Measurements from ENCODE around the gene SOX21. TPM values are rescaled to one million over a fixed set of nuclear protein-coding genes. Genes with fewer than 3 reads are reported as not detected.

The SOX21 gene
- total RNA-seq, 1 experiment from 2014 or later: not detected

DNA sequence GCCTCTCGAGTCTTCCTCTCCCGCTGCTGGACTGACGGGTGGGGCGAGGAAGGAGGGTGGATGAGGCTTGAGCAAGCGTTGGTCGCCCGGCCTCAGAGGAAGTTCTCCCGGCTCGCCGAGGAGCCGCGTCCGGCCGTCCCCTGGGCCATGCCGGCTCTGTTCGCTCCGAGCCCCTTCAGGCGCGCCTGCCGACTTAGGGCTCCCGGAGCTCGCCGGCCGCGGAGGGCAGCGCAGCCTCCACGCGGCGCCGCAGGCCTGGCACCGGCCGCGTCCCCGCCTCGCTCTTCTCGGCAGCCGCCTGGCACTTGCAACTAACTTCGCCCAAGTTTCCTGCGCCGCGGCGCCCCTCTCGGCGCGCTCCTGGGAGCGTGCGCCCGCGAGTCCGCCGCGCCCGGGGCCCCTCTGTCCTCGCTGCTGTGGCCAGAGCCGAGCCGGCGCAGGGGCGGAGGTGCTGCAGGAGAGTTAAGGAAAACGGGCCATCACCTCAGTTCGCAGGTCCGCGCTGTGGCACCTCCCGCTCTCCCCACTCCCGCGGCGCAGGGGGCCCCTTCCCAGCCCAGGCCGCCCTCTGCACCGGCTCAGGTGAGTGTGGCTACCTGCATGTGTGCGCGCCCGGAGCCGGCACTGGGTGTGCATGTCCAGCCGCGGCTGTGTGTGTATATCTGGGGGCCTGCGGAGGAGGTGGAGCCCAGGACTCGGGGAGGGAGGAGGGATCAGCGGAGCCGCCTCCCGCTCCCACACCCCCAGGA, 641 bp upstream of the SOX21 start:
- no peak for DNase-seq (ENCODE audit: low read depth, low spot score)
- no peak for TF ChIP-seq TCF7L2 (IDR thresholded peaks at IDR 0.05; ENCODE audit: borderline replicate concordance, extremely low read depth, insufficient read depth, insufficient read length)
- no peak for TF ChIP-seq POLR2AphosphoS5 (IDR thresholded peaks at IDR 0.05; ENCODE audit: low read depth, low read length)
- TF ChIP-seq EZH2 (IDR thresholded peaks at IDR 0.05): no peak
- no peak for TF ChIP-seq CBX3 (IDR thresholded peaks at IDR 0.05; ENCODE audit: low read depth)
- TF ChIP-seq, protein P1, sequence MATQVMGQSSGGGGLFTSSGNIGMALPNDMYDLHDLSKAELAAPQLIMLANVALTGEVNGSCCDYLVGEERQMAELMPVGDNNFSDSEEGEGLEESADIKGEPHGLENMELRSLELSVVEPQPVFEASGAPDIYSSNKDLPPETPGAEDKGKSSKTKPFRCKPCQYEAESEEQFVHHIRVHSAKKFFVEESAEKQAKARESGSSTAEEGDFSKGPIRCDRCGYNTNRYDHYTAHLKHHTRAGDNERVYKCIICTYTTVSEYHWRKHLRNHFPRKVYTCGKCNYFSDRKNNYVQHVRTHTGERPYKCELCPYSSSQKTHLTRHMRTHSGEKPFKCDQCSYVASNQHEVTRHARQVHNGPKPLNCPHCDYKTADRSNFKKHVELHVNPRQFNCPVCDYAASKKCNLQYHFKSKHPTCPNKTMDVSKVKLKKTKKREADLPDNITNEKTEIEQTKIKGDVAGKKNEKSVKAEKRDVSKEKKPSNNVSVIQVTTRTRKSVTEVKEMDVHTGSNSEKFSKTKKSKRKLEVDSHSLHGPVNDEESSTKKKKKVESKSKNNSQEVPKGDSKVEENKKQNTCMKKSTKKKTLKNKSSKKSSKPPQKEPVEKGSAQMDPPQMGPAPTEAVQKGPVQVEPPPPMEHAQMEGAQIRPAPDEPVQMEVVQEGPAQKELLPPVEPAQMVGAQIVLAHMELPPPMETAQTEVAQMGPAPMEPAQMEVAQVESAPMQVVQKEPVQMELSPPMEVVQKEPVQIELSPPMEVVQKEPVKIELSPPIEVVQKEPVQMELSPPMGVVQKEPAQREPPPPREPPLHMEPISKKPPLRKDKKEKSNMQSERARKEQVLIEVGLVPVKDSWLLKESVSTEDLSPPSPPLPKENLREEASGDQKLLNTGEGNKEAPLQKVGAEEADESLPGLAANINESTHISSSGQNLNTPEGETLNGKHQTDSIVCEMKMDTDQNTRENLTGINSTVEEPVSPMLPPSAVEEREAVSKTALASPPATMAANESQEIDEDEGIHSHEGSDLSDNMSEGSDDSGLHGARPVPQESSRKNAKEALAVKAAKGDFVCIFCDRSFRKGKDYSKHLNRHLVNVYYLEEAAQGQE (IDR thresholded peaks at IDR 0.05; ENCODE audit: low read depth): no peak
- TF ChIP-seq, protein P2, sequence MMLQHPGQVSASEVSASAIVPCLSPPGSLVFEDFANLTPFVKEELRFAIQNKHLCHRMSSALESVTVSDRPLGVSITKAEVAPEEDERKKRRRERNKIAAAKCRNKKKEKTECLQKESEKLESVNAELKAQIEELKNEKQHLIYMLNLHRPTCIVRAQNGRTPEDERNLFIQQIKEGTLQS (IDR thresholded peaks at IDR 0.05): no peak
- no peak for TF ChIP-seq RAD21 (IDR thresholded peaks at IDR 0.05; ENCODE audit: low read depth)
- TF ChIP-seq EGR1 (IDR thresholded peaks at IDR 0.05; ENCODE audit: low read depth): no peak
- TF ChIP-seq ZFX (IDR thresholded peaks at IDR 0.05): no peak
- TF ChIP-seq EZH2phosphoT487 (IDR thresholded peaks at IDR 0.05; ENCODE audit: borderline replicate concordance): no peak
- no peak for TF ChIP-seq YY1 (IDR thresholded peaks at IDR 0.05; ENCODE audit: extremely low read depth, insufficient replicate concordance, low read depth, low read length)
- TF ChIP-seq CEBPB (IDR thresholded peaks at IDR 0.05; ENCODE audit: low read depth): no peak
- TF ChIP-seq, protein P3, sequence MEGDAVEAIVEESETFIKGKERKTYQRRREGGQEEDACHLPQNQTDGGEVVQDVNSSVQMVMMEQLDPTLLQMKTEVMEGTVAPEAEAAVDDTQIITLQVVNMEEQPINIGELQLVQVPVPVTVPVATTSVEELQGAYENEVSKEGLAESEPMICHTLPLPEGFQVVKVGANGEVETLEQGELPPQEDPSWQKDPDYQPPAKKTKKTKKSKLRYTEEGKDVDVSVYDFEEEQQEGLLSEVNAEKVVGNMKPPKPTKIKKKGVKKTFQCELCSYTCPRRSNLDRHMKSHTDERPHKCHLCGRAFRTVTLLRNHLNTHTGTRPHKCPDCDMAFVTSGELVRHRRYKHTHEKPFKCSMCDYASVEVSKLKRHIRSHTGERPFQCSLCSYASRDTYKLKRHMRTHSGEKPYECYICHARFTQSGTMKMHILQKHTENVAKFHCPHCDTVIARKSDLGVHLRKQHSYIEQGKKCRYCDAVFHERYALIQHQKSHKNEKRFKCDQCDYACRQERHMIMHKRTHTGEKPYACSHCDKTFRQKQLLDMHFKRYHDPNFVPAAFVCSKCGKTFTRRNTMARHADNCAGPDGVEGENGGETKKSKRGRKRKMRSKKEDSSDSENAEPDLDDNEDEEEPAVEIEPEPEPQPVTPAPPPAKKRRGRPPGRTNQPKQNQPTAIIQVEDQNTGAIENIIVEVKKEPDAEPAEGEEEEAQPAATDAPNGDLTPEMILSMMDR (IDR thresholded peaks at IDR 0.05 in 2 of 3, conservative IDR thresholded peaks at IDR 0.05 in 1 of 3; ENCODE audit: borderline replicate concordance in 1 of 3, insufficient read depth in 1 of 3, low read depth in 2 of 3, low read length in 2 of 3): no peak
- TF ChIP-seq, protein P4, sequence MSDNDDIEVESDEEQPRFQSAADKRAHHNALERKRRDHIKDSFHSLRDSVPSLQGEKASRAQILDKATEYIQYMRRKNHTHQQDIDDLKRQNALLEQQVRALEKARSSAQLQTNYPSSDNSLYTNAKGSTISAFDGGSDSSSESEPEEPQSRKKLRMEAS (IDR thresholded peaks at IDR 0.05): no peak
- TF ChIP-seq, protein P5, sequence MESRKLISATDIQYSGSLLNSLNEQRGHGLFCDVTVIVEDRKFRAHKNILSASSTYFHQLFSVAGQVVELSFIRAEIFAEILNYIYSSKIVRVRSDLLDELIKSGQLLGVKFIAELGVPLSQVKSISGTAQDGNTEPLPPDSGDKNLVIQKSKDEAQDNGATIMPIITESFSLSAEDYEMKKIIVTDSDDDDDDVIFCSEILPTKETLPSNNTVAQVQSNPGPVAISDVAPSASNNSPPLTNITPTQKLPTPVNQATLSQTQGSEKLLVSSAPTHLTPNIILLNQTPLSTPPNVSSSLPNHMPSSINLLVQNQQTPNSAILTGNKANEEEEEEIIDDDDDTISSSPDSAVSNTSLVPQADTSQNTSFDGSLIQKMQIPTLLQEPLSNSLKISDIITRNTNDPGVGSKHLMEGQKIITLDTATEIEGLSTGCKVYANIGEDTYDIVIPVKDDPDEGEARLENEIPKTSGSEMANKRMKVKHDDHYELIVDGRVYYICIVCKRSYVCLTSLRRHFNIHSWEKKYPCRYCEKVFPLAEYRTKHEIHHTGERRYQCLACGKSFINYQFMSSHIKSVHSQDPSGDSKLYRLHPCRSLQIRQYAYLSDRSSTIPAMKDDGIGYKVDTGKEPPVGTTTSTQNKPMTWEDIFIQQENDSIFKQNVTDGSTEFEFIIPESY (IDR thresholded peaks at IDR 0.05; ENCODE audit: extremely low read depth, insufficient replicate concordance, low read length): no peak
- no peak for TF ChIP-seq ELF1 (IDR thresholded peaks at IDR 0.05; ENCODE audit: borderline replicate concordance, low read depth)
- no peak for TF ChIP-seq FOSL1 (IDR thresholded peaks at IDR 0.05; ENCODE audit: low read depth)
- TF ChIP-seq SIN3A (IDR thresholded peaks at IDR 0.05; ENCODE audit: low read depth): no peak
- TF ChIP-seq SP1 (IDR thresholded peaks at IDR 0.05; ENCODE audit: low read depth): no peak
- TF ChIP-seq SRF (IDR thresholded peaks at IDR 0.05; ENCODE audit: low read depth): no peak
- Histone ChIP-seq H3K9ac (ENCODE audit: low read length) (no peak overlapping the region), H3K27me3 (ENCODE audit: insufficient read depth, low read length) (peaks cover 14% of the 10 kb centered on the region), H2AFZ (ENCODE audit: low read depth, low read length, poor library complexity, severe bottlenecking) (no peak overlapping the region), H4K20me1 (ENCODE audit: insufficient read depth) (no peaks in the 10 kb centered on the region), H3K4me1 (ENCODE audit: control insufficient read depth in 1 of 2, insufficient read depth in 2 of 2, low read length in 2 of 2) (no peaks in the 10 kb centered on the region), H3K36me3 (ENCODE audit: control insufficient read depth in 1 of 2, insufficient read depth in 2 of 2, low read length in 2 of 2) (no peaks in the 10 kb centered on the region), H3K9me3 (ENCODE audit: control insufficient read depth in 1 of 2, insufficient read depth in 1 of 2, low read depth in 1 of 2, low read length in 2 of 2) (no peaks in the 10 kb centered on the region), H3K4me3 (replicated peaks in 1 of 2; ENCODE audit: low read depth in 1 of 2, low read length in 2 of 2) (no peak overlapping the region), H3K79me2 (ENCODE audit: insufficient read depth, low read length) (no peaks in the 10 kb centered on the region), H3K9me2 (ENCODE audit: insufficient read depth) (no peaks in the 10 kb centered on the region), H3K27ac (ENCODE audit: low read depth, low read length) (no peak overlapping the region), H3K4me2 (ENCODE audit: low read length) (no peak overlapping the region)
- ChIA-PET CTCF (no interaction called here), POLR2A (no interaction called here), RAD21 (ENCODE audit: low non-redundant PET in 1 of 2, low total read pairs in 2 of 2, uncharacterized antibody in 2 of 2, unreplicated experiment in 2 of 2) (no interaction called here)
- BruUV-seq (replicated peaks): no TSS peak
- intact Hi-C loops (cut with micrococcal nuclease): no loop called here
- no peak for ATAC-seq

Measured in HCT116 (cell line).